ENCODE results near the gene NLRC5.
A peak's percentile ranks its signal among the peaks of the same experiment; 100 is the strongest.

The NLRC5 gene

DNA sequence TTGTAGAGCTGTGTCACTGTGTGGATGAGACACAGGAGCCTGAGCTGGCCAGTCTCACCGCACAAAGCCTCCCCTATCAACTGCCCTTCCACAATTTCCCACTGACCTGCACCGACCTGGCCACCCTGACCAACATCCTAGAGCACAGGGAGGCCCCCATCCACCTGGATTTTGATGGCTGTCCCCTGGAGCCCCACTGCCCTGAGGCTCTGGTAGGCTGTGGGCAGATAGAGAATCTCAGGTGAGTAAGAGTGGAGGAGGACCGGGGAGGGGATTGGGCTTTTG is 37.4 kb downstream of the NLRC5 start:
- Histone ChIP-seq H3K27ac (ENCODE audit: low read depth, low read length) (no peak overlapping the region), H2AFZ (ENCODE audit: low read length, unreplicated experiment) (no peak overlapping the region), H3K4me3 (ENCODE audit: low read depth, low read length) (no peak overlapping the region), H3K36me3 (ENCODE audit: insufficient read depth, low read length) (peaks cover 23% of the 10 kb centered on the region; the same call in 1 of the 2 replicates), H3K4me1 (ENCODE audit: control insufficient read depth, insufficient read depth, low read length, unreplicated experiment) (no peaks in the 10 kb centered on the region), H3K79me2 (ENCODE audit: control insufficient read depth, insufficient read depth, low read length, unreplicated experiment) (no peaks in the 10 kb centered on the region), H3K27me3 (ENCODE audit: insufficient read depth, low read length) (no peaks in the 10 kb centered on the region)

DNA sequence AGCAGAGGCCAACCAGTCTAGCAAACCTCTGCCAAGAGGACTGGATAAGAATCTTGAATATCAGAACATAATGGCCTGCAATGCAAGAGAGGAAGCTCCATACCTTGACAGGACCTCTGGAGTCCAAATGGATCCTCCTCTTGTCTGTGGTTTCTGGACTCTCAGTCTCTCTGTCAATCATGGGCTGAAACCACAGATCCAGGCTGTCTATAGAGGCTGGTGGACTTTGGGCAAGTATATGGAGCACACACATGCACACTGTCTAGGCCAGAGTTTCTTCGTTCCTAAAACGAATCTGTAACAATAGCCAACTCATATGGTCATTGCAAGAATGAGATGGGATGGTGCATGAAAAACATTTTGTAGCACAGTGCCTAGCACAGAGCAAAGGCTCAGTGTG is 37.7 kb downstream of the NLRC5 start:
- Histone ChIP-seq H3K27me3 (ENCODE audit: insufficient read depth, low read length) (no peaks in the 10 kb centered on the region), H3K27ac (ENCODE audit: low read depth, low read length) (no peak overlapping the region), H2AFZ (ENCODE audit: low read length, unreplicated experiment) (no peak overlapping the region), H3K4me3 (ENCODE audit: low read depth, low read length) (no peak overlapping the region), H3K4me1 (ENCODE audit: control insufficient read depth, insufficient read depth, low read length, unreplicated experiment) (no peaks in the 10 kb centered on the region), H3K36me3 (ENCODE audit: insufficient read depth, low read length) (peaks cover 23% of the 10 kb centered on the region; the same call in 1 of the 2 replicates), H3K79me2 (ENCODE audit: control insufficient read depth, insufficient read depth, low read length, unreplicated experiment) (no peaks in the 10 kb centered on the region)

GRCh38 chr16:57028086-57028485 is 38.7 kb downstream of the NLRC5 start:
- no peak overlapping the region for H3K27ac ChIP-seq (ENCODE audit: low read depth, low read length)
- H3K4me1 ChIP-seq (ENCODE audit: control insufficient read depth, insufficient read depth, low read length, unreplicated experiment) = no peaks in the 10 kb centered on the region
- H3K36me3 ChIP-seq (ENCODE audit: insufficient read depth, low read length) = peaks cover 15% of the 10 kb centered on the region; the same call in 1 of the 2 replicates

DNA sequence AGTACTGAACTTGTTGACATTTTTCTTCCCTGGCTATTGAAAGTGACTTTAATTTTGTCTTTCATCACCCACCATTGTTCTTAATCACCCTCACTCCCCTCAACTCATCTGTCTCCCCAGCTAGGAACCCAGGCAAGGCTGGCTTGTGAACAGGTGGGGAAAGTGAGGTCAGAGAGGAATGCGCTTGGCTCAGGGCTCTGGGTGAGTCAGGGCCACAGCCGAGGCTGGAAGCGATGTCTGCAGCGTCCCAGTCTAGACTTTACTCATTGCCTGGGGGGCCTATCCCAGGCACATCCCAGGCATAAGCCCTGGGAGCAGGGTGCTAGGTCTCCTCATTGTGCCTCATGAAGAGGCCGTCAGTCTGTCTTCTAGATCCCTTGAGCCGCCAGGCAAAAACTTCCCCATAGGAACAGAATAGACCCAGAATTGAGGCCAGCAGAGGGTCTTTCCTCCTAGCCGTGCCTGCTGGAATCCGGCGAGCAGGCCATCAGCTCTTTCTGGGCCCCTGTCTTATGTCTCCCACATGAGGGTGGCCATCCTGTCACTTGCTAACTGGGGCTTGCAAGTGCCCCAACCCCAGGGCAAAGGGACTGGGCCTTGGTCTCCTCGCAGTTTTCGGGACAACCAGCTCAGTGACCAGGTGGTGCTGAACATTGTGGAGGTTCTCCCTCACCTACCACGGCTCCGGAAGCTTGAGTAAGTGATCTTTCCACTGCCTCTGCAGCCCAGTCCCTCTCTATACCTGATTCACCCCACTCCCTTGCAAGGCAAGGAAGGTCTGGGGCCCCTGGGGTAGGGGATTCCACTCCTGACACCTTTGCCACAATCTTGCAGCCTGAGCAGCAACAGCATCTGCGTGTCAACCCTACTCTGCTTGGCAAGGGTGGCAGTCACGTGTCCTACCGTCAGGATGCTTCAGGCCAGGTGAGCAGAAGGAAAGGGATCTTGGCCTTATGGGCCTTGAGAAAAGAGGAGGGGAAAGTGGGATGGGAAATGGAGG is 40.1 kb downstream of the NLRC5 start:
- Histone ChIP-seq H3K27ac (ENCODE audit: low read depth, low read length) (no peak overlapping the region), H3K4me3 (ENCODE audit: low read depth, low read length) (no peak overlapping the region), H3K4me1 (ENCODE audit: control insufficient read depth, insufficient read depth, low read length, unreplicated experiment) (no peaks in the 10 kb centered on the region), H2AFZ (ENCODE audit: low read length, unreplicated experiment) (no peak overlapping the region), H3K79me2 (ENCODE audit: control insufficient read depth, insufficient read depth, low read length, unreplicated experiment) (no peaks in the 10 kb centered on the region), H3K36me3 (ENCODE audit: insufficient read depth, low read length) (peaks cover 12% of the 10 kb centered on the region; the same call in 1 of the 2 replicates), H3K27me3 (ENCODE audit: insufficient read depth, low read length) (no peaks in the 10 kb centered on the region)

More at GRCh38 chr16:57028086-57028485, 38.7 kb downstream of the NLRC5 start:
- H2AFZ ChIP-seq (ENCODE audit: low read length, unreplicated experiment) = no peak overlapping the region
- H3K27me3 ChIP-seq (ENCODE audit: insufficient read depth, low read length) = no peaks in the 10 kb centered on the region
- no peaks in the 10 kb centered on the region for H3K79me2 ChIP-seq (ENCODE audit: control insufficient read depth, insufficient read depth, low read length, unreplicated experiment)
- no peak overlapping the region for H3K4me3 ChIP-seq (ENCODE audit: low read depth, low read length)

GRCh38 chr16:57030346-57030902 is 41.1 kb downstream of the NLRC5 start:
- Histone ChIP-seq H3K4me3 (ENCODE audit: low read depth, low read length) (no peak overlapping the region), H3K79me2 (ENCODE audit: control insufficient read depth, insufficient read depth, low read length, unreplicated experiment) (no peaks in the 10 kb centered on the region), H3K4me1 (ENCODE audit: control insufficient read depth, insufficient read depth, low read length, unreplicated experiment) (no peaks in the 10 kb centered on the region), H3K27me3 (ENCODE audit: insufficient read depth, low read length) (no peaks in the 10 kb centered on the region), H3K36me3 (ENCODE audit: insufficient read depth, low read length) (peaks cover 12% of the 10 kb centered on the region; the same call in 1 of the 2 replicates), H3K27ac (ENCODE audit: low read depth, low read length) (no peak overlapping the region), H2AFZ (ENCODE audit: low read length, unreplicated experiment) (no peak overlapping the region)

GRCh38 chr16:57031156-57031555 is 41.8 kb downstream of the NLRC5 start:
- H3K27me3 ChIP-seq (ENCODE audit: insufficient read depth, low read length) = no peaks in the 10 kb centered on the region
- H2AFZ ChIP-seq (ENCODE audit: low read length, unreplicated experiment) = no peak overlapping the region
- no peak overlapping the region for H3K4me3 ChIP-seq (ENCODE audit: low read depth, low read length)
- no peak overlapping the region for H3K27ac ChIP-seq (ENCODE audit: low read depth, low read length)
- H3K79me2 ChIP-seq (ENCODE audit: control insufficient read depth, insufficient read depth, low read length, unreplicated experiment) = no peaks in the 10 kb centered on the region
- peaks cover 7% of the 10 kb centered on the region; the same call in 1 of the 2 replicates for H3K36me3 ChIP-seq (ENCODE audit: insufficient read depth, low read length)
- no peaks in the 10 kb centered on the region for H3K4me1 ChIP-seq (ENCODE audit: control insufficient read depth, insufficient read depth, low read length, unreplicated experiment)

DNA sequence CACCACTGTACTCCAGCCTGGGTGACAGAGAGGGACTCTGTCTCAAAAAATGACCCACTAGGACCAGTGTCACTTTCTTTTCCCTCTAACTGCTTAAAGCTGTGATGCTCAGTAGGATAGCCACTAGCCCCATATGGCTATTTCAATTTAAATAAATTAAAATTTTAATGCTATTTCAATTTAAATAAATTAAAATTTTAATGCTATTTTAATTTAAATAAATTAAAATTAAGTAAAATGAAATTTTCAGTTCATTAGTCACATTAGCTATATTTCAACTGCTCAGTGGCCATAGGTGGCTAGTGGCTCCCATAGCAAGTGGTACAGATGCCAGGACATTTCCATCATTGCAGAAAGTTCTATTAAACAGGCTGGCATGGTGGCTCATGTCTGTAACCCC is 43.0 kb downstream of the NLRC5 start:
- no peaks in the 10 kb centered on the region for H3K27me3 ChIP-seq (ENCODE audit: insufficient read depth, low read length)
- no peak overlapping the region for H3K27ac ChIP-seq (ENCODE audit: low read depth, low read length)
- H3K79me2 ChIP-seq (ENCODE audit: control insufficient read depth, insufficient read depth, low read length, unreplicated experiment) = no peaks in the 10 kb centered on the region
- H3K36me3 ChIP-seq (ENCODE audit: insufficient read depth, low read length) = peaks cover 6% of the 10 kb centered on the region; the same call in 1 of the 2 replicates
- H2AFZ ChIP-seq (ENCODE audit: low read length, unreplicated experiment) = no peak overlapping the region
- no peak overlapping the region for H3K4me3 ChIP-seq (ENCODE audit: low read depth, low read length)
- peaks cover 9% of the 10 kb centered on the region for H3K4me1 ChIP-seq (ENCODE audit: control insufficient read depth, insufficient read depth, low read length, unreplicated experiment)

GRCh38 chr16:57032931-57033330 is 43.6 kb downstream of the NLRC5 start:
- Histone ChIP-seq H3K4me3 (ENCODE audit: low read depth, low read length) (no peak overlapping the region), H3K79me2 (ENCODE audit: control insufficient read depth, insufficient read depth, low read length, unreplicated experiment) (no peaks in the 10 kb centered on the region), H3K27ac (ENCODE audit: low read depth, low read length) (no peak overlapping the region), H3K36me3 (ENCODE audit: insufficient read depth, low read length) (peaks cover 11% of the 10 kb centered on the region; the same call in 1 of the 2 replicates), H3K4me1 (ENCODE audit: control insufficient read depth, insufficient read depth, low read length, unreplicated experiment) (peaks cover 15% of the 10 kb centered on the region), H3K27me3 (ENCODE audit: insufficient read depth, low read length) (no peaks in the 10 kb centered on the region), H2AFZ (ENCODE audit: low read length, unreplicated experiment) (no peak overlapping the region)

- peaks cover 34% of the 10 kb centered on the region for H3K4me1 ChIP-seq (ENCODE audit: control insufficient read depth, insufficient read depth, low read length, unreplicated experiment)
- no peak overlapping the region for H3K27ac ChIP-seq (ENCODE audit: low read depth, low read length)
- peaks cover 22% of the 10 kb centered on the region for H3K36me3 ChIP-seq (ENCODE audit: insufficient read depth, low read length)
- no peak overlapping the region for H3K4me3 ChIP-seq (ENCODE audit: low read depth, low read length)
- H3K27me3 ChIP-seq (ENCODE audit: insufficient read depth, low read length) = no peaks in the 10 kb centered on the region
- H2AFZ ChIP-seq (ENCODE audit: low read length, unreplicated experiment) = no peak overlapping the region
- no peaks in the 10 kb centered on the region for H3K79me2 ChIP-seq (ENCODE audit: control insufficient read depth, insufficient read depth, low read length, unreplicated experiment)
Observed at GRCh38 chr16:57036315-57036714, 47.0 kb downstream of the NLRC5 start.

DNA sequence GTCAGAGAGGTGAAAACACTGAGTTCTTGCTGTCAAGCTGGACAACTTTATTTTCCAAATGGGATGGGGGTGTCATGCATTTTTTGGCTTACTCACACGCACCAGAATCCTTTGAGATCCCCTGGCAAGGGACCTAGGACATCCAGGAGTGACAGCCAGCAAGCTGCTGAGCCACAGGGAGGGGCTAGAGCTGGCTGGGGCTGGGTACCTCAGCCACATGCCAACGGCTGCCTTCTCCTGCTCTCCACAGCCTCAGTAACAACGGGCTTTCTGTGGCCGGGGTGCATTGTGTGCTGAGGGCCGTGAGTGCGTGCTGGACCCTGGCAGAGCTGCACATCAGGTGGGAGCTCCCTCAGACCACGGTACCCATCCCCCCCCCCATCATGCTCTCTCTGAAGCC is 47.6 kb downstream of the NLRC5 start:
- peak overlapping the region; percentile 68 for H3K27ac ChIP-seq (ENCODE audit: low read depth, low read length)
- no peak overlapping the region for H3K4me3 ChIP-seq (ENCODE audit: low read depth, low read length)
- no peak overlapping the region for H2AFZ ChIP-seq (ENCODE audit: low read length, unreplicated experiment)
- H3K4me1 ChIP-seq (ENCODE audit: control insufficient read depth, insufficient read depth, low read length, unreplicated experiment) = peaks cover 34% of the 10 kb centered on the region
- no peaks in the 10 kb centered on the region for H3K79me2 ChIP-seq (ENCODE audit: control insufficient read depth, insufficient read depth, low read length, unreplicated experiment)
- H3K27me3 ChIP-seq (ENCODE audit: insufficient read depth, low read length) = no peaks in the 10 kb centered on the region
- H3K36me3 ChIP-seq (ENCODE audit: insufficient read depth, low read length) = peaks cover 27% of the 10 kb centered on the region

- Histone ChIP-seq H3K4me3 (ENCODE audit: low read depth, low read length) (no peak overlapping the region), H2AFZ (ENCODE audit: low read length, unreplicated experiment) (no peak overlapping the region), H3K4me1 (ENCODE audit: control insufficient read depth, insufficient read depth, low read length, unreplicated experiment) (peaks cover 34% of the 10 kb centered on the region), H3K36me3 (ENCODE audit: insufficient read depth, low read length) (peaks cover 27% of the 10 kb centered on the region), H3K79me2 (ENCODE audit: control insufficient read depth, insufficient read depth, low read length, unreplicated experiment) (no peaks in the 10 kb centered on the region), H3K27ac (ENCODE audit: low read depth, low read length) (peak overlapping the region; percentile 68), H3K27me3 (ENCODE audit: insufficient read depth, low read length) (no peaks in the 10 kb centered on the region)
Observed at GRCh38 chr16:57038166-57038565, 48.8 kb downstream of the NLRC5 start.

Data from ACC112 (cell line).